ENCODE data around the gene SLC26A9.

SLC26A9 gene

GRCh38 chr1:205983925-205984725 is 40.9 kb upstream of the SLC26A9 start:
- H3K27ac ChIP-seq (replicated peaks), result no peak overlapping the region
- H3K4me3 ChIP-seq (replicated peaks; ENCODE audit: insufficient read depth, low read length), result no peak overlapping the region
- TF ChIP-seq POLR2AphosphoS5 (IDR thresholded peaks at IDR 0.05; ENCODE audit: low read depth), result no peak
- TF ChIP-seq CTCF (IDR thresholded peaks at IDR 0.05; ENCODE audit: insufficient read depth, low read length), result peak; percentile 44
- TF ChIP-seq REST (IDR thresholded peaks at IDR 0.05; ENCODE audit: insufficient replicate concordance, low read depth), result no peak
- TF ChIP-seq SPI1 (IDR thresholded peaks at IDR 0.05; ENCODE audit: borderline replicate concordance, low read depth), result no peak
- peak in 1 of 2 experiments; percentile 23 for DNase-seq (ENCODE audit: low read depth in 1 of 2, low spot score in 1 of 2)
- no peaks in the 10 kb centered on the region for H3K27me3 ChIP-seq (ENCODE audit: insufficient read depth, poor library complexity, severe bottlenecking)

- no peak for DNase-seq (ENCODE audit: low read depth in 1 of 2, low spot score in 1 of 2)
- TF ChIP-seq POLR2AphosphoS5 (IDR thresholded peaks at IDR 0.05; ENCODE audit: low read depth) (no peak), GABPA (IDR thresholded peaks at IDR 0.05; ENCODE audit: low read depth) (no peak), CTCF (IDR thresholded peaks at IDR 0.05; ENCODE audit: insufficient read depth, low read length) (no peak), SPI1 (IDR thresholded peaks at IDR 0.05; ENCODE audit: borderline replicate concordance, low read depth) (no peak), REST (IDR thresholded peaks at IDR 0.05; ENCODE audit: insufficient replicate concordance, low read depth) (no peak)
- Histone ChIP-seq H3K27ac (replicated peaks) (no peak overlapping the region), H3K27me3 (ENCODE audit: insufficient read depth, poor library complexity, severe bottlenecking) (no peaks in the 10 kb centered on the region), H3K4me3 (replicated peaks; ENCODE audit: insufficient read depth, low read length) (no peak overlapping the region)
These were observed 38.0 kb upstream of the SLC26A9 start for GRCh38 chr1:205981257-205981656.

GRCh38 chr1:205980237-205980870 is 37.1 kb upstream of the SLC26A9 start:
- Histone ChIP-seq H3K27ac (replicated peaks) (no peak overlapping the region), H3K27me3 (ENCODE audit: insufficient read depth, poor library complexity, severe bottlenecking) (no peaks in the 10 kb centered on the region), H3K4me3 (replicated peaks; ENCODE audit: insufficient read depth, low read length) (no peak overlapping the region)
- no peak for DNase-seq (ENCODE audit: low read depth in 1 of 2, low spot score in 1 of 2)
- TF ChIP-seq POLR2AphosphoS5 (IDR thresholded peaks at IDR 0.05; ENCODE audit: low read depth) (no peak), CTCF (IDR thresholded peaks at IDR 0.05; ENCODE audit: insufficient read depth, low read length) (no peak), GABPA (IDR thresholded peaks at IDR 0.05; ENCODE audit: low read depth) (no peak), REST (IDR thresholded peaks at IDR 0.05; ENCODE audit: insufficient replicate concordance, low read depth) (no peak), SPI1 (IDR thresholded peaks at IDR 0.05; ENCODE audit: borderline replicate concordance, low read depth) (no peak)

Measured in HL-60 (cell line).